ENCODE data around the gene STOM.
A peak's percentile ranks its signal among the peaks of the same experiment; 100 is the strongest.

- peak in 3 of 6 experiments; percentile 31 to 44 (median 43) for TF ChIP-seq CTCF (IDR thresholded peaks at IDR 0.05)
- no peak for TF ChIP-seq POLR2A (IDR thresholded peaks at IDR 0.05)
Measured at GRCh38 chr9:121331992-121332685, 37.9 kb downstream of the STOM start.

Data from esophagus squamous epithelium (tissue), 4 donors.